ENCODE results near the gene U2AF1L4.
A peak's percentile ranks its signal among the peaks of the same experiment; 100 is the strongest.

Gene U2AF1L4, protein sequence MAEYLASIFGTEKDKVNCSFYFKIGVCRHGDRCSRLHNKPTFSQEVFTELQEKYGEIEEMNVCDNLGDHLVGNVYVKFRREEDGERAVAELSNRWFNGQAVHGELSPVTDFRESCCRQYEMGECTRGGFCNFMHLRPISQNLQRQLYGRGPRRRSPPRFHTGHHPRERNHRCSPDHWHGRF

DNA sequence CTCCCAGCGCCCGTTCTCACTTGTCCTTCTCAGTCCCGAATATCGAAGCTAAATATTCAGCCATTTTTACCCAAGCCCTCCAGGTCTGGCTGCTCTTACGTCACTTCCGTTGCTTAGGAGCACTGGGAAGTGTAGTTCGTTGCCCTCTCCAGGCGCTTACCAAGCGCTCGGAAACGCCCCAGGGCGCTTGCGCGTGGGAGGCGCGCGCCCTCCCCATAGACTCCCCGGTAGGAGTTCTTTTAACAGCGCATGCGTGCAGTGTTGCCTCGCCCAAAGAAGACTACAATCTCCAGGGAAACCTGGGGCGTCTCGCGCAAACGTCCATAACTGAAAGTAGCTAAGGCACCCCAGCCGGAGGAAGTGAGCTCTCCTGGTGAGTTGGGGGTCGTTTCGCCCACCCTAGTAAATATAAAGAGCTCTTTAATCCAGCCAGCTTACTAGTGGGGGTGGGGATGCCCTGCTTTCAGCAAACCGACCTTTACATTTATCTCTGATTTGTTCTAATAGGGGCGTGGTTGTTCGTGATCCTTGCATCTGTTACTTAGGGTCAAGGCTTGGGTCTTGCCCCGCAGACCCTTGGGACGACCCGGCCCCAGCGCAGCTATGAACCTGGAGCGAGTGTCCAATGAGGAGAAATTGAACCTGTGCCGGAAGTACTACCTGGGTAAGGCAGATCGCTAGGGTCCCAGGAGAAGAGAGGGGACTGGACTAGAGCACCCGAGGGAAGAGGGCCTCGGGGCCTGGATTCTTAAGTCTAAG lies at the start of gene U2AF1L4, which contains the start of gene PSENEN:
Gene U2AF1L4, minus strand, starts transcription at position 91 of the 759 bp plus-strand sequence. Its CDS starts 27 bp downstream, at position 64.
Gene PSENEN, plus strand, starts transcription at position 324 of the 759 bp plus-strand sequence. Its CDS starts 280 bp downstream, at position 604.
- Histone ChIP-seq H3K27me3 (ENCODE audit: control insufficient read depth in 1 of 2, insufficient read depth in 2 of 2, low read length in 2 of 2) (no peaks in the 10 kb centered on the region), H3K9ac (ENCODE audit: low read depth in 1 of 2, low read length in 2 of 2) (peak within 1 kb of the TSS; percentile 85 to 88), H3K27ac (ENCODE audit: low read depth, low read length) (peak within 1 kb of the TSS; percentile 99), H3K4me1 (ENCODE audit: control insufficient read depth in 1 of 2, insufficient read depth in 2 of 2, low read length in 2 of 2) (peaks cover 28 to 41% of the 10 kb centered on the region in 2 donors), H3K9me3 (ENCODE audit: control insufficient read depth in 1 of 2, low read length in 2 of 2) (no peaks in the 10 kb centered on the region), H3K36me3 (ENCODE audit: control insufficient read depth in 1 of 2, insufficient read depth in 2 of 2, low read length in 2 of 2) (peaks cover 0 to 3% of the 10 kb centered on the region in 2 donors), H3K4me3 (ENCODE audit: low read depth in 1 of 2, low read length in 2 of 2) (peak within 1 kb of the TSS; percentile 90 to 91)

DNA sequence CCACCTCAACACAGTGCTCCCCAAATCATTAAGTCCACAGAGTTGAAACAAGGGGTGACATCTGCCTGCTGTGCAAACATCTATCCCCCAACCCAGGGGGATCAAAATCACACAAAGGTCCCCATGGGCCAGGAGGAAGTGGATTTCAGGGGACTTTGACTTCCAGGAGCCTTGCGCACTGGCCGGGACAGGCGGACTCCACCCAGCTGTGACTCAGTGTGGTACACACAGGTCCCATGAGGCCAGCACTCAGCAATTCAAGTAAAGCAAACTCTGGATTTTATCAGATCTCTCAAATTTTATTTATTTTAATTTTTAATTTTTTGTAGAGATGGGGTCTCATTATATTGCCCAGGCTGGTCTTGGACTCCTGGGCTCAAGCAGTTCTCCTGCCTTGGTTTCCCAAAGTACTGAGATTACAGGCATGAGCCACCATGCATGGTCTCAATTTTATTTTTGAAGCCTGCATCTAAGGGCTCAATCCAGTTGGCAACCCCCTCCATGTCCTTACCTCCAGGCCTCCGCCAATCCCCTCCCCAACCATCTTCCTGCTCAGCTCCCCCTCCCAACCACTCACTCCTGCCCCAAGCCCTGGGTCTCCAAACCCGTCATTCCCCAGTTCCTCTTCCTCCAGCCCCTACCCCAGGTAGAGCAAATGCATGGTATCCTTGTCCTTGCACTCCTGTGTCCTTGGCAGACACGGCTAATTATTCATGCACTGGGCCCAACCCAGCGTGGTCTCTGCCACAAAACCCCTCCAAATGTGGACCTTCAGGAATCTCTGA lies 48.4 kb upstream of the U2AF1L4 start:
- H3K9ac ChIP-seq (ENCODE audit: low read depth in 1 of 2, low read length in 2 of 2), result no peak overlapping the region
- peaks cover 7 to 14% of the 10 kb centered on the region in 2 donors for H3K27me3 ChIP-seq (ENCODE audit: control insufficient read depth in 1 of 2, insufficient read depth in 2 of 2, low read length in 2 of 2)
- no peaks in the 10 kb centered on the region for H3K36me3 ChIP-seq (ENCODE audit: control insufficient read depth in 1 of 2, insufficient read depth in 2 of 2, low read length in 2 of 2)
- H3K27ac ChIP-seq (ENCODE audit: low read depth, low read length), result no peak overlapping the region
- H3K4me3 ChIP-seq (ENCODE audit: low read depth in 1 of 2, low read length in 2 of 2), result no peak overlapping the region
- no peaks in the 10 kb centered on the region for H3K4me1 ChIP-seq (ENCODE audit: control insufficient read depth in 1 of 2, insufficient read depth in 2 of 2, low read length in 2 of 2)
- no peaks in the 10 kb centered on the region for H3K9me3 ChIP-seq (ENCODE audit: control insufficient read depth in 1 of 2, low read length in 2 of 2)

DNA sequence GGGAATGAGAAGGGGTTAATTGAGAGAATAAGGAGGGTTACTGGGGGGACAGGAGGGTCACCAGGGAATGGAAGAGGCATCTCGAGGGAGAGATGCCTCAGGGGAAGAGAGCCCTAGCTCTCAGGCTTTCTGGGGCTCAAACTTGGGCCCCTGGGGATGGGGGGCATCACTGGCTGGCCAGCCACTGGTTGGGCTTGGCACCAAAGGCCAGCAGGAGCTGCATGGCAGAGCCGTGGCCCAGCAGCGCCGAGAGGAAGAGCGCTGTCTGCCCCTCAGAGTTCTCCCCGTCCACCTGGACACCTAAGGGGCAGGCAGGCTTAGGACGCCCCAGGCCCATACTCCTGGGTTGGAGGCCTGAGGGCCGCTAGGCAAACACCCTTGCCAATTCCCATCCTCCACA lies 47.7 kb upstream of the U2AF1L4 start:
- no peak overlapping the region for H3K4me3 ChIP-seq (ENCODE audit: low read depth in 1 of 2, low read length in 2 of 2)
- no peaks in the 10 kb centered on the region for H3K36me3 ChIP-seq (ENCODE audit: control insufficient read depth in 1 of 2, insufficient read depth in 2 of 2, low read length in 2 of 2)
- H3K9ac ChIP-seq (ENCODE audit: low read depth in 1 of 2, low read length in 2 of 2), result no peak overlapping the region
- H3K4me1 ChIP-seq (ENCODE audit: control insufficient read depth in 1 of 2, insufficient read depth in 2 of 2, low read length in 2 of 2), result no peaks in the 10 kb centered on the region
- H3K27me3 ChIP-seq (ENCODE audit: control insufficient read depth in 1 of 2, insufficient read depth in 2 of 2, low read length in 2 of 2), result peaks cover 7 to 13% of the 10 kb centered on the region in 2 donors
- H3K9me3 ChIP-seq (ENCODE audit: control insufficient read depth in 1 of 2, low read length in 2 of 2), result no peaks in the 10 kb centered on the region
- no peak overlapping the region for H3K27ac ChIP-seq (ENCODE audit: low read depth, low read length)

DNA sequence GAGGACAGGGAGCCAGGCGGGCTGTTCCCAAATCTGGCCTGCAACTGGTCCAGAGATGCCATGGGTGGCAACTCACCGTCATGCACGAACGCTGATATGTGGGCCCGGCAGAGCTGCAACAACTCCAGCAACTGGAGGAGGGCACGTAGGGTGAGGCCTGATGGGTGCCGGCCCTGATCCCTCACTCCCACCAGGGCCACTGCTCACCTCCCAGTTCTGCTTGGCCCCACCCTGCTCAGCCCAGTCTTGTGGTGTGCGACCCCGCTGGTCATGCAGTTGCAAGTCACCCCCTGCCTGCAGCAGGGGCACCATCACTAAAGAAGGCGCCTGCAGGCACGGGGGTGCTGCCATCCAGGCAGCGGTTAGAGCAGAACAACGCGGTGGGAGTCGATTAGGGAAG lies 47.1 kb upstream of the U2AF1L4 start:
- no peaks in the 10 kb centered on the region for H3K9me3 ChIP-seq (ENCODE audit: control insufficient read depth in 1 of 2, low read length in 2 of 2)
- no peaks in the 10 kb centered on the region for H3K4me1 ChIP-seq (ENCODE audit: control insufficient read depth in 1 of 2, insufficient read depth in 2 of 2, low read length in 2 of 2)
- H3K27ac ChIP-seq (ENCODE audit: low read depth, low read length), result no peak overlapping the region
- H3K4me3 ChIP-seq (ENCODE audit: low read depth in 1 of 2, low read length in 2 of 2), result no peak overlapping the region
- H3K36me3 ChIP-seq (ENCODE audit: control insufficient read depth in 1 of 2, insufficient read depth in 2 of 2, low read length in 2 of 2), result no peaks in the 10 kb centered on the region
- H3K9ac ChIP-seq (ENCODE audit: low read depth in 1 of 2, low read length in 2 of 2), result no peak overlapping the region
- H3K27me3 ChIP-seq (ENCODE audit: control insufficient read depth in 1 of 2, insufficient read depth in 2 of 2, low read length in 2 of 2), result peaks cover 1 to 9% of the 10 kb centered on the region in 2 donors

DNA sequence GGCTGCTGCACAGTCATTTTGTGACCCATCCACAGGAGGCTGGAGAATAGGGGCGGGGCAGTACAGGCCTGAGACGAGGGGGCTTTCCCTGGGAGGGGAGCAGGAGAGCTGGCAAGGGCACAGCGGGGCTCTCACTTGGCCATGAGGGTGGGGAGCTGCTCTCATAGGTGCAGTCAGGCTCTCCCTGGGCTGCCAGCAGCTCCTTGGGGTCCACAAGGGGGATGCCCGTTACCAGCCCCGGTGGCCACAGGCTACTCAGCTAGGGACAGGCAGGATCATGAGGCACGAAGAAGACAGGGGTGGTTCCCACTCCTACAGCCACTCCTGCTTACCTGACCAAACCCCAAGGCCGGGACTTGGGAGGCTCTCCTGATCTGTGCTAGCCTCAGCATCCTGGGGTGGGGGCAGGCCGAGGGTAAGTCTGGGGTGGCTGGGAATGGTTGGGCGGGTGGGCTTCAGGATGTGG lies 46.6 kb upstream of the U2AF1L4 start:
- Histone ChIP-seq H3K9me3 (ENCODE audit: control insufficient read depth in 1 of 2, low read length in 2 of 2) (no peaks in the 10 kb centered on the region), H3K36me3 (ENCODE audit: control insufficient read depth in 1 of 2, insufficient read depth in 2 of 2, low read length in 2 of 2) (no peaks in the 10 kb centered on the region), H3K27ac (ENCODE audit: low read depth, low read length) (no peak overlapping the region), H3K4me3 (ENCODE audit: low read depth in 1 of 2, low read length in 2 of 2) (no peak overlapping the region), H3K4me1 (ENCODE audit: control insufficient read depth in 1 of 2, insufficient read depth in 2 of 2, low read length in 2 of 2) (no peaks in the 10 kb centered on the region), H3K27me3 (ENCODE audit: control insufficient read depth in 1 of 2, insufficient read depth in 2 of 2, low read length in 2 of 2) (peaks cover 0 to 6% of the 10 kb centered on the region in 2 donors), H3K9ac (ENCODE audit: low read depth in 1 of 2, low read length in 2 of 2) (no peak overlapping the region)

DNA sequence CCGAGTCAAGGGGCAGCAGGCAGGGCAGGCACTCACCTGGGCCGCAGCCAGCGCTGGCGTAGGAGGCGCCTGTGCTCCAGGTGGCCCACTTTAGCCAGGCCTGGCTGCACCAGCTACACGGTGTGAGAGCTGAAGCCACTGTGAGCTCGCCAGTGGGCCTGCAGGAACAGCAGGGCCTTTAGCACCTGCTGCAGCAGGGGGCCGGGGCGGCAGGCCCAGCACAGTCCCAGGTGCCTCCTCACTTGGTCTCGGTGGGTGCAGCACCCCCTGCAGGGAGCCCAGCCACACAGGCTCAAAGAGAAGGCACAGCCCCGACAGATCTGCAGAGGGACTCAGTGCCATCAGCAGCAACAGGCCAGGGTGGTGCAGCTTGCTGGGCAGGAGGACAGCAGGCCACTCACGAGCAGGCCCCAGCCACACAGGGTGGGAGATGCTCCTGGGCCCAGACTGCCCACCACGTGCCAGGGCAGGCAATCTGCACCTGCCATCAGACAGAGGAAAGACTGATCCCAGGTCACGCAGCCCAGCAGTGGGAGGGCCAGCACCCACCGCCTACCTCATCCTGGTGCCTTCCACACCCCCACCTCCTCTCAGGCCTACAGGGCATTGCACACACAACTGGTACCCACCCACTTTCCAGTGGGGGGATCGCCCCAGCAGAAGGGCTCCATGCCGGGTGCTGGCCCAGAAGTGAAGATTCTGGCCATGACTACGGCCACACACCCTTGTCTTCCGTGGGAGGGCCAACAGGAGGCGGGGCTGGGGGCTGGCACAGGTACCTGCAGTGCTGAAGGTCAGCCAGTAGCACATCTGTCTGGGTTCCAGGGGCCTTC lies 46.0 kb upstream of the U2AF1L4 start:
- no peaks in the 10 kb centered on the region for H3K9me3 ChIP-seq (ENCODE audit: control insufficient read depth in 1 of 2, low read length in 2 of 2)
- H3K9ac ChIP-seq (ENCODE audit: low read depth in 1 of 2, low read length in 2 of 2), result no peak overlapping the region
- no peak overlapping the region for H3K27ac ChIP-seq (ENCODE audit: low read depth, low read length)
- no peaks in the 10 kb centered on the region for H3K36me3 ChIP-seq (ENCODE audit: control insufficient read depth in 1 of 2, insufficient read depth in 2 of 2, low read length in 2 of 2)
- no peaks in the 10 kb centered on the region for H3K27me3 ChIP-seq (ENCODE audit: control insufficient read depth in 1 of 2, insufficient read depth in 2 of 2, low read length in 2 of 2)
- no peaks in the 10 kb centered on the region for H3K4me1 ChIP-seq (ENCODE audit: control insufficient read depth in 1 of 2, insufficient read depth in 2 of 2, low read length in 2 of 2)
- H3K4me3 ChIP-seq (ENCODE audit: low read depth in 1 of 2, low read length in 2 of 2), result no peak overlapping the region

DNA sequence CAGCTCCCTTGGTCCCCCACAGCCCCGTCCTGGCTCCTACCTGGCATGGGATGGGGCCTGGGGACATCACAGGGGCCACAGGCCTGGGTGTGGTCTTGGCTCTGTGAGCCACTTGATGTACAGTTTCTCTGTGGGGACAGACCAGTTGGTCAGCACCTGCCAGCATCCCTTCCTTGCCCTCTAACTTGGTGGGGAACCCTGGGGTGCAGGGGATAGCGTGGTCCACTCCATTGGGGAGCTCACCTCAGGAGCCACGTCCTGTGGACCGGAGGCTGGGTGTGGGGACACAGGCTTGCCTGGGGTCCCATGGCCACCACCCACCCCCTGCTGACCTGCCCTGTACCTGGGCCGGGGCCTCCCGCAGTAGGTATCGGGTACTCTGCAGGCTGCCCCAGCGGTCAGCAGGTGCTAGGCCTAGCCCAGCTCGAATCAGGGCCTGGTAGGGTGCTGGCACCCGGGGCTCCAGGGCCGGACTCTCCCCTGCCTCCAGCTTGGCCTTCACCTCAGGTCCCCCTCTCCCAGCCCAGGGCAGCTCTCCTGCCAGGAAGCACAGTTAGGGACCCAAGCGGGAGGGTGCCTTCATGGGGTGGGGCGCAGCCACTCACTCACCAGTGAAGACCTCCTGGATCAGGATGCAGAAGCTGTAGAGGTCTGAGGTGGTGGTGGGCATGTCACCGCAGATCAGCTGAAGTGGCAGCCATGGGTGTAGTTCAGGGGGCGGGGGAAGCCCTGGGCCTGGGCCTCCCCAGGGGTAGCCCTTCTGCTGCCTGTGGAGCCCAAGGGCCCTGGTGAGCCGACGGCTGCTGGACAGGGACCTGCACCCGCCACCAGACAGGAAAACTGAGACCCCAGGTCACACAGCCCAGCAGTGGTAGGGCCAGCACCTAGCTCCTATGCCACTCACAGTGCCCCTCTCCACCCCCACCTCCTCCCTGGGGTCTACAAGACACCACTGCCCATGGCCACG lies 45.0 kb upstream of the U2AF1L4 start:
- H3K27me3 ChIP-seq (ENCODE audit: control insufficient read depth in 1 of 2, insufficient read depth in 2 of 2, low read length in 2 of 2), result no peaks in the 10 kb centered on the region
- H3K9me3 ChIP-seq (ENCODE audit: control insufficient read depth in 1 of 2, low read length in 2 of 2), result no peaks in the 10 kb centered on the region
- no peak overlapping the region for H3K9ac ChIP-seq (ENCODE audit: low read depth in 1 of 2, low read length in 2 of 2)
- no peak overlapping the region for H3K4me3 ChIP-seq (ENCODE audit: low read depth in 1 of 2, low read length in 2 of 2)
- no peaks in the 10 kb centered on the region for H3K4me1 ChIP-seq (ENCODE audit: control insufficient read depth in 1 of 2, insufficient read depth in 2 of 2, low read length in 2 of 2)
- no peaks in the 10 kb centered on the region for H3K36me3 ChIP-seq (ENCODE audit: control insufficient read depth in 1 of 2, insufficient read depth in 2 of 2, low read length in 2 of 2)
- no peak overlapping the region for H3K27ac ChIP-seq (ENCODE audit: low read depth, low read length)

DNA sequence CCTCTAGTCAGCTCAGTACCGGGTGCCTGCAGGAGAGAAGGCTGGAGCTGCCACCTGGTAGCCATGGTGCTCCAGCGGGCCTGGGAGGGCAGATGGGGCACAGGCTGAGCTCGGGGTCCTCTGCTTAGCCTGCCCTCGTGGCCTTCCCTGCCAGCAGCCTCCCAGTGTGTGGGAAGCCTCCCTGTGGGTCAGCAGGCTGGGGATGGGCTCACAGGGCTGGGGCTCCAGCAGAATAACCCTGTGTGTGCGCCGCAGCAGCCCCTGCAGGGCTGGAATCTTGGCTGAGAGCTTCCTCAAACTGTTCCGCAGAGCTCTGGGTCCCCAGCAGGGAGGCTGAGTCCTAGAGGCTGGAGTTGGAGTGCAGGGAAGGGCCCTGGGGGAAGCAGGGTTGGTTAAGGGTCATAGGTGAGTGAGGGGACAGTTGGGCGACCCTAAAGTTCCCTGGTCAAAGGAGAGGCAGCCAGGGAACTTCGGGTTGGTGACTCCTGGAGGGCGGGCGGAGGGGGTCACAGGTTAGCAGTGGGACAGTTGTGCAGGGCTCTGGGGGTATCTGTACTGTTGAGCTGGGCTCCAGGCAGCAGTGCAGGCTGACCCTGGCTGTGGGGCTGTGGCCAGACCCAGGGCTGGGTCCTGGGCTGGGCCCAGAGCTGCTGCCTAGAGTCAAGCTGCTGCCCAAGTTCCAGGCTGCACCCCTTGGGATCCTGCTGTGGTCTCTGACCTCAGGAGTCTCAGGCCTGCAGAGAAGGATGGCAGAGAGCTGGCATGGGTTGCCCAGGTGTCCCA lies 44.2 kb upstream of the U2AF1L4 start:
- Histone ChIP-seq H3K4me3 (ENCODE audit: low read depth in 1 of 2, low read length in 2 of 2) (no peak overlapping the region), H3K9me3 (ENCODE audit: control insufficient read depth in 1 of 2, low read length in 2 of 2) (no peaks in the 10 kb centered on the region), H3K27me3 (ENCODE audit: control insufficient read depth in 1 of 2, insufficient read depth in 2 of 2, low read length in 2 of 2) (no peaks in the 10 kb centered on the region), H3K36me3 (ENCODE audit: control insufficient read depth in 1 of 2, insufficient read depth in 2 of 2, low read length in 2 of 2) (no peaks in the 10 kb centered on the region), H3K9ac (ENCODE audit: low read depth in 1 of 2, low read length in 2 of 2) (no peak overlapping the region), H3K4me1 (ENCODE audit: control insufficient read depth in 1 of 2, insufficient read depth in 2 of 2, low read length in 2 of 2) (no peaks in the 10 kb centered on the region), H3K27ac (ENCODE audit: low read depth, low read length) (no peak overlapping the region)

All from duodenal mucosa (tissue), 2 donors.